ENCODE data around the gene CALD1.

Gene CALD1

DNA sequence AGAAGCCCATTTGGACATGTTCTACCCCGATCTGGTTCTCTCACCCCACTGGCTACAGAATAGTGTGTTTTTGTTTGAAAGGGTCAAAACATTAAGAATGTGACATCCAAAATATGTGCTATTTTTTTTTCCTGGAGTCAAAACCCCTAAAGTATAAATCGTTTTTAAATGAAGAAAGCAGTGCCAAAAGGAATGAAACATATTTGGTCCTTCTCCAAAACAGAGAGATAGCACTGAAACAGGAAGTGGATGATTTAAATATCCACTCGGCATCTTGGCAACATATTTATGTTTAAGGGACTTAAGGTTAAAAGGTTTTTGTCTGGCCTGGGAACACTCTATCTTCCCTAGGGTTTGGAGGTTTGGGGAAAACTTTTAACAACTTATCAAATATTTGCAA, 32.3 kb downstream of the CALD1 start:
- peaks cover 8 to 19% of the 10 kb centered on the region in 2 experiments for H3K36me3 ChIP-seq (ENCODE audit: control insufficient read depth in 1 of 2, insufficient read depth in 2 of 2, low read length in 2 of 2)
- H3K14ac ChIP-seq (ENCODE audit: low read length): no peak overlapping the region
- no CpG with 5 or more reads among the region's 3 CpGs for WGBS (ENCODE audit: extremely low coverage, insufficient coverage, insufficient read length)
- H2AFZ ChIP-seq (ENCODE audit: insufficient read depth, low read length, poor library complexity): no peak overlapping the region
- no peak overlapping the region for H4K12ac ChIP-seq (ENCODE audit: low read depth, low read length)
- no peak overlapping the region for H2BK12ac ChIP-seq (ENCODE audit: low read length)
- no peak for DNase-seq
- no peak overlapping the region for H3K4ac ChIP-seq (ENCODE audit: low read depth, low read length)
- no peaks in the 10 kb centered on the region for H3K27me3 ChIP-seq (ENCODE audit: insufficient read depth, low read length)
- peaks cover 12% of the 10 kb centered on the region for H3K79me2 ChIP-seq (ENCODE audit: control insufficient read depth, insufficient read depth, low read length, poor library complexity)
- H3K4me2 ChIP-seq (ENCODE audit: low read length): no peak overlapping the region
- no peak overlapping the region for H2BK120ac ChIP-seq (ENCODE audit: insufficient read depth, low read length, poor library complexity)
- H2BK5ac ChIP-seq (ENCODE audit: low read depth, low read length, poor library complexity): no peak overlapping the region
- H3K4me3 ChIP-seq (ENCODE audit: low read depth, low read length): no peak overlapping the region
- H4K91ac ChIP-seq (ENCODE audit: low read depth, low read length): no peak overlapping the region
- H3K27ac ChIP-seq (ENCODE audit: low read depth, low read length): no peak overlapping the region
- H3K18ac ChIP-seq (ENCODE audit: low read length): no peak overlapping the region
- no peaks in the 10 kb centered on the region for H3K9me3 ChIP-seq (ENCODE audit: insufficient read depth, low read depth, low read length)
- H3K4me1 ChIP-seq (ENCODE audit: control insufficient read depth in 1 of 2, insufficient read depth in 2 of 2, low read length in 2 of 2): peaks cover 5 to 8% of the 10 kb centered on the region in 2 experiments
- H3K23ac ChIP-seq (ENCODE audit: low read length): no peak overlapping the region
- H3K9ac ChIP-seq (ENCODE audit: low read length): no peak overlapping the region
- H2AK5ac ChIP-seq (ENCODE audit: low read length): no peak overlapping the region
- no peaks in the 10 kb centered on the region for H3K79me1 ChIP-seq (ENCODE audit: low read length)
- H4K8ac ChIP-seq (ENCODE audit: low read depth, low read length): no peak overlapping the region

DNA sequence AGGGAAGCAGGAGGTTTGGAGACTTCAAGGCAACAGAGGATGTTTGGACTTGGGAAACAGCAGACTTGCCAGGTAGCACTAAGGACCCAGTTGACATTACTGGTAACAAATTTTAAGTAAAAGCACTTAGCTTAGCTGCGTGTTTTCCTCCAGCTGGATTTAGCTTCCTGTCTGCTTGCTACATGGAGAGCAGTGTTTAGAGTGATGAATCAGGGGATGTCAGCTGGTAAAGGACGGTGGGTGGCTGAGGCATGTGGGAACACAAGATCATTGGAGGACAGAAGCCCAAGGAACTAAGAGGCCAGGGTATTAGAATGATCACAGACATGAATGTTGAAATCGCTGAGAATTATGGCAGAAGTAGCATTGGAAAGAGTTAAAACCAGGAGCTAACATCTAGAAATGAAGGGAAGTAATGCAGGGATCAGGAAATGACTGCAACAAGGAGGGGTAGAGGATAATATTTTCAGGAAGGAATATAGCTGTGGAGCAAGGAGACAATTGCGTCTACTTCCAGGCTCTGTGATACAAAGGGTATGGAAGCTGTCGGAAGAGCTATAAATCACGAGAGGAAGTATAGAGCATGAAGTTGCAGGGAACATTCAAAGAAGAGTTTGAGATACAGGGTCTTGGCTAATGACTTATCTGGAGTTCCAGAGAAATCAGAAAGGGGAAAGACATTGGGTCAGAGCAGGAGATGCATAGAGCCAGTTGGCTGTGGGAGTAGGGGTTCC, 34.4 kb downstream of the CALD1 start:
- Histone ChIP-seq H3K27me3 (ENCODE audit: insufficient read depth, low read length) (no peaks in the 10 kb centered on the region), H2BK12ac (ENCODE audit: low read length) (no peak overlapping the region), H3K79me1 (ENCODE audit: low read length) (no peaks in the 10 kb centered on the region), H3K14ac (ENCODE audit: low read length) (no peak overlapping the region), H4K91ac (ENCODE audit: low read depth, low read length) (no peak overlapping the region), H4K12ac (ENCODE audit: low read depth, low read length) (no peak overlapping the region), H2BK120ac (ENCODE audit: insufficient read depth, low read length, poor library complexity) (no peak overlapping the region), H3K4me3 (ENCODE audit: low read depth, low read length) (no peak overlapping the region), H3K9me3 (ENCODE audit: insufficient read depth, low read depth, low read length) (no peaks in the 10 kb centered on the region), H4K8ac (ENCODE audit: low read depth, low read length) (no peak overlapping the region), H3K4ac (ENCODE audit: low read depth, low read length) (peak overlapping the region; percentile 60), H3K79me2 (ENCODE audit: control insufficient read depth, insufficient read depth, low read length, poor library complexity) (peaks cover 9% of the 10 kb centered on the region), H3K9ac (ENCODE audit: low read length) (no peak overlapping the region), H3K4me1 (ENCODE audit: control insufficient read depth in 1 of 2, insufficient read depth in 2 of 2, low read length in 2 of 2) (peaks cover 5 to 10% of the 10 kb centered on the region in 2 experiments), H2BK5ac (ENCODE audit: low read depth, low read length, poor library complexity) (no peak overlapping the region), H2AFZ (ENCODE audit: insufficient read depth, low read length, poor library complexity) (no peak overlapping the region), H3K27ac (ENCODE audit: low read depth, low read length) (no peak overlapping the region), H3K4me2 (ENCODE audit: low read length) (no peak overlapping the region), H2AK5ac (ENCODE audit: low read length) (no peak overlapping the region), H3K36me3 (ENCODE audit: control insufficient read depth in 1 of 2, insufficient read depth in 2 of 2, low read length in 2 of 2) (peaks cover 6 to 21% of the 10 kb centered on the region in 2 experiments), H3K23ac (ENCODE audit: low read length) (no peak overlapping the region), H3K18ac (ENCODE audit: low read length) (no peak overlapping the region)
- DNase-seq: no peak
- no CpG with 5 or more reads among the region's 6 CpGs for WGBS (ENCODE audit: extremely low coverage, insufficient coverage, insufficient read length)

DNA sequence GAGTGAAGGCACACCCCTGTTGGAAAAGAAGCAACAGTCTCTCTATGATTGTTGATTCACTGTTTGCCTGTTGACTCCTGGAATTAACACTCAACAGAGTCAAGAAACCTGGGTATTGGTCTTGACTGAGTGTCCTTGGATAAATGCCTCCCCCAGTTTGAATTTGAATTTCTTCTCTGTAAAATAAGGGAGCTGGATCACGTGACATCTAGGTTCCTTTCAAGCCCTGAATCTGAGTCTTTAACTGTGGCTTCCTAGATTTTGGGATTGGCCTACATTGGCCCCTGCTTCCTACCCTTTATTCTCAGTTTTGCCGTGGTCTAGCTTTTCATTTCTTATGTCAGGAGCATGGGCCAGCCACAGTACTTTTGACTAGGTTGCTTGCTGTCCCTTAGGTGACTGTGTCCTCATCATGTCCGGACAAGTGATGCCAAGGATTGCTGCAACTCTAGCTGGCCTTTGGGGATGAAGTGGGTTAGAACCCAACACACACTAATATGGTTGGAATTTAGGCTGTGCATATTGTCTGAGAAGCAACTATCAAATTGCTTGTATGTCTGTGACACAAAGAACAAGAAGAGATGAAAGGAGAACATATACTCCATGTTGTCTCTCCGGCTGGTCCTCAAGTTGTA, 35.4 kb downstream of the CALD1 start:
- no peak overlapping the region for H2BK5ac ChIP-seq (ENCODE audit: low read depth, low read length, poor library complexity)
- no peak for DNase-seq
- no peak overlapping the region for H2AK5ac ChIP-seq (ENCODE audit: low read length)
- H3K27me3 ChIP-seq (ENCODE audit: insufficient read depth, low read length): no peaks in the 10 kb centered on the region
- peaks cover 8 to 29% of the 10 kb centered on the region in 2 experiments for H3K36me3 ChIP-seq (ENCODE audit: control insufficient read depth in 1 of 2, insufficient read depth in 2 of 2, low read length in 2 of 2)
- no peak overlapping the region for H2BK120ac ChIP-seq (ENCODE audit: insufficient read depth, low read length, poor library complexity)
- H3K79me1 ChIP-seq (ENCODE audit: low read length): no peaks in the 10 kb centered on the region
- no peak overlapping the region for H3K4me3 ChIP-seq (ENCODE audit: low read depth, low read length)
- no peak overlapping the region for H4K8ac ChIP-seq (ENCODE audit: low read depth, low read length)
- peak overlapping the region; percentile 62 for H3K18ac ChIP-seq (ENCODE audit: low read length)
- no peak overlapping the region for H2BK12ac ChIP-seq (ENCODE audit: low read length)
- H4K12ac ChIP-seq (ENCODE audit: low read depth, low read length): no peak overlapping the region
- H3K9me3 ChIP-seq (ENCODE audit: insufficient read depth, low read depth, low read length): no peaks in the 10 kb centered on the region
- whole genome bisulfite sequencing (ENCODE audit: extremely low coverage, insufficient coverage, insufficient read length): no CpG with 5 or more reads among the region's 4 CpGs
- no peak overlapping the region for H2AFZ ChIP-seq (ENCODE audit: insufficient read depth, low read length, poor library complexity)
- H4K91ac ChIP-seq (ENCODE audit: low read depth, low read length): no peak overlapping the region
- H3K14ac ChIP-seq (ENCODE audit: low read length): no peak overlapping the region
- no peak overlapping the region for H3K23ac ChIP-seq (ENCODE audit: low read length)
- H3K4me2 ChIP-seq (ENCODE audit: low read length): no peak overlapping the region
- H3K27ac ChIP-seq (ENCODE audit: low read depth, low read length): no peak overlapping the region
- H3K79me2 ChIP-seq (ENCODE audit: control insufficient read depth, insufficient read depth, low read length, poor library complexity): peaks cover 9% of the 10 kb centered on the region
- peaks cover 5 to 10% of the 10 kb centered on the region in 2 experiments for H3K4me1 ChIP-seq (ENCODE audit: control insufficient read depth in 1 of 2, insufficient read depth in 2 of 2, low read length in 2 of 2)
- H3K9ac ChIP-seq (ENCODE audit: low read length): no peak overlapping the region
- H3K4ac ChIP-seq (ENCODE audit: low read depth, low read length): peak overlapping the region; percentile 60

DNA sequence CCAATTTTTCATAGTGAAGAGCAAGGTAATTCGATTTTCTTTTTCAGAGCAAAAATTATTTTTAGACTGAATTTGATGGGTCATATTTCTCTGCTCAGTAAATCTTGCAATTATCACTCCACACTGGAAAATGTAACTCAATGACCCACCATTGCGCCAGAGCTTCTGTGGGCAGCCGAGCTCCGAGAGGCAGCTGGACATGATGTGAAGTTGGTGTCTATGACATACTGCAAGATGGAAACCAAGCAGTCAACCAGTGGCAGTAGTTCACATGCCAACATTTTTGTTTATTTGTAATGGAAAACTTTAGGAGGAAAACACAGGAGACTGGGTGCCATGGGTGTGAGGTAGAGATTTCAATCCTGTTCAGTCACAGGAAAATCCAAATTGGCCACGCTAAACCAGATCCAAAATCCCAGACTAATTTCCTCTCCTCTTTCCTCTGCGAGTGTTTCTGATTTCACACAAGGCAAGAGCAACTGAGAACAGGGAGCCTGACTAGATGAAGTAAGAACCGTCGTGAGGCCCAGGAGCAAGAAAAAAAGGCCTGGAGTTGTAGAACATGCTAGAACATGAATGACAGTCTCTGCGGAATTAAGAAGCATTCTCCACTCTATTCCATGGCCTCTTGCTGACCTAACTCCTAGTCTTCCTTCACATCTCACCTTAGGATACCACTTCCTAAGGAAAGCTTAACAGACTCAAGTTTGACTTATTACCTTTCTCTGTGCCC, 39.3 kb downstream of the CALD1 start:
- Histone ChIP-seq H4K12ac (ENCODE audit: low read depth, low read length) (no peak overlapping the region), H2BK120ac (ENCODE audit: insufficient read depth, low read length, poor library complexity) (no peak overlapping the region), H3K18ac (ENCODE audit: low read length) (no peak overlapping the region), H3K9me3 (ENCODE audit: insufficient read depth, low read depth, low read length) (no peaks in the 10 kb centered on the region), H3K4me2 (ENCODE audit: low read length) (no peak overlapping the region), H3K23ac (ENCODE audit: low read length) (no peak overlapping the region), H4K8ac (ENCODE audit: low read depth, low read length) (no peak overlapping the region), H3K14ac (ENCODE audit: low read length) (no peak overlapping the region), H3K4me3 (ENCODE audit: low read depth, low read length) (no peak overlapping the region), H3K4me1 (ENCODE audit: control insufficient read depth in 1 of 2, insufficient read depth in 2 of 2, low read length in 2 of 2) (peaks cover 2 to 9% of the 10 kb centered on the region in 2 experiments), H2BK12ac (ENCODE audit: low read length) (no peak overlapping the region), H3K9ac (ENCODE audit: low read length) (no peak overlapping the region), H2BK5ac (ENCODE audit: low read depth, low read length, poor library complexity) (no peak overlapping the region), H3K27me3 (ENCODE audit: insufficient read depth, low read length) (no peaks in the 10 kb centered on the region), H3K79me1 (ENCODE audit: low read length) (peaks cover 3% of the 10 kb centered on the region), H2AFZ (ENCODE audit: insufficient read depth, low read length, poor library complexity) (no peak overlapping the region), H2AK5ac (ENCODE audit: low read length) (no peak overlapping the region), H4K91ac (ENCODE audit: low read depth, low read length) (no peak overlapping the region), H3K79me2 (ENCODE audit: control insufficient read depth, insufficient read depth, low read length, poor library complexity) (no peaks in the 10 kb centered on the region), H3K36me3 (ENCODE audit: control insufficient read depth in 1 of 2, insufficient read depth in 2 of 2, low read length in 2 of 2) (peaks cover 6 to 20% of the 10 kb centered on the region in 2 experiments), H3K4ac (ENCODE audit: low read depth, low read length) (peak overlapping the region; percentile 40), H3K27ac (ENCODE audit: low read depth, low read length) (peak overlapping the region; percentile 32)
- no peak for DNase-seq
- WGBS (ENCODE audit: extremely low coverage, insufficient coverage, insufficient read length): no CpG with 5 or more reads among the region's 9 CpGs
